ENCODE data around the gene TNKS2.

TNKS2 gene

GRCh38 chr10:91908337-91909116 is 110.3 kb downstream of the TNKS2 start:
- DNase-seq (ENCODE audit: low read depth) = peak; percentile 38

GRCh38 chr10:91909117-91909677 is 111.0 kb downstream of the TNKS2 start, which contains the start of gene FGFBP3:
Gene FGFBP3, minus strand, starts transcription at chr10:91909486. Its CDS starts 517 bp downstream, at chr10:91908969.
- DNase-seq (ENCODE audit: low read depth) = no peak

- no peak for DNase-seq (ENCODE audit: low read depth)
These were observed 112.2 kb downstream of the TNKS2 start for GRCh38 chr10:91910467-91910866.

Measured in stimulated activated CD8-positive, alpha-beta memory T cell treated with anti-CD3 and anti-CD28 coated beads, Interleukin-15, amount 100 ng/mL, for 24 hours (primary cell).